Left forelimb (tissue), 1 donor: ENCODE data around the gene DDX23.
"Not testable (repeated sequence)": the region's sequence is repeated elsewhere in the genome, so short reads cannot be mapped to it uniquely, and the experiment has no call there.

Source experiments
- DNase-seq: peaks from one replicate; pipeline ENCODE4 v3.0.0-alpha.2; 2018; ENCODE audit warnings: low spot score

The DDX23 gene

GRCh38 chr12:48851883-48852733 is at the start of gene DDX23:
Gene DDX23 (minus strand): TSS chr12:48852163. CDS start chr12:48845782, 6,381 bp downstream.
- peak; percentile 97 for DNase-seq

GRCh38 chr12:48901278-48901677 is 49.3 kb upstream of the DDX23 start:
- no peak for DNase-seq

- DNase-seq: no peak
These were observed 47.7 kb upstream of the DDX23 start for GRCh38 chr12:48899651-48900050.

GRCh38 chr12:48894271-48894670 is 42.3 kb upstream of the DDX23 start:
- no peak for DNase-seq

- peak; percentile 88 for DNase-seq
These were observed 38.9 kb upstream of the DDX23 start for GRCh38 chr12:48890657-48891418.

- no peak for DNase-seq
These were observed 37.7 kb upstream of the DDX23 start for GRCh38 chr12:48889679-48890078.

- no peak for DNase-seq
These were observed 31.6 kb upstream of the DDX23 start for GRCh38 chr12:48883305-48884161.

GRCh38 chr12:48882972-48883304 is 31.0 kb upstream of the DDX23 start:
- DNase-seq: no peak

- no peak for DNase-seq
These were observed 30.3 kb upstream of the DDX23 start for GRCh38 chr12:48882315-48882687.

- DNase-seq: no peak
These were observed 29.8 kb upstream of the DDX23 start for GRCh38 chr12:48881686-48882314.

GRCh38 chr12:48880647-48881046 is 28.7 kb upstream of the DDX23 start:
- DNase-seq: no peak

GRCh38 chr12:48878548-48878947 is 26.6 kb upstream of the DDX23 start:
- DNase-seq: no peak

- no peak for DNase-seq
These were observed 24.1 kb upstream of the DDX23 start for GRCh38 chr12:48875944-48876515.

- DNase-seq: not testable (repeated sequence)
These were observed 21.6 kb upstream of the DDX23 start for GRCh38 chr12:48873534-48873933.

- DNase-seq: no peak
These were observed 21.1 kb upstream of the DDX23 start for GRCh38 chr12:48873096-48873495.

- DNase-seq: no peak
These were observed 17.2 kb upstream of the DDX23 start for GRCh38 chr12:48869191-48869590.

GRCh38 chr12:48868451-48868850 is 16.5 kb upstream of the DDX23 start:
- DNase-seq: no peak

- DNase-seq: no peak
These were observed 14.2 kb upstream of the DDX23 start for GRCh38 chr12:48866052-48866711.

- peak; percentile 88 for DNase-seq
These were observed 13.5 kb upstream of the DDX23 start, which contains the start of gene RND1 for GRCh38 chr12:48865281-48866051. Gene RND1 (minus strand): TSS chr12:48865870. CDS start chr12:48865767, 103 bp downstream.

- DNase-seq: no peak
These were observed 11.3 kb upstream of the DDX23 start for GRCh38 chr12:48863291-48863690.
